HEK293T (cell line): ENCODE data around the gene ZNF579.

Source experiments
- CTCF ChIA-PET: fragments of 350-600 bp; formaldehyde crosslinking; extraction: SDS; loops from one replicate; lab custom pipeline; 2021; ENCODE audit warnings: antibody characterized with exemption, inconsistent platforms; lab: Yijun Ruan, JAX
- POLR2A ChIA-PET: fragments of 350-600 bp; formaldehyde crosslinking; extraction: SDS; loops from one replicate; lab custom pipeline; 2020; ENCODE audit warnings: antibody characterized with exemption, inconsistent platforms; lab: Yijun Ruan, JAX
- DNase-seq: peaks from one replicate; pipeline ENCODE4 v3.0.0; 2012; ENCODE audit warnings: mixed read lengths; ENCODE audit errors: extremely low spot score
- ARNT ChIP-seq: fragments of 450-650 bp; IDR thresholded peaks from 2 replicates; pipeline ENCODE4 v1.6.1; 2017; ENCODE audit warnings: mild to moderate bottlenecking
- BHLHE40 ChIP-seq: fragments of 450-650 bp; IDR thresholded peaks from 2 replicates; pipeline ENCODE4 v1.6.1; 2016; ENCODE audit warnings: mild to moderate bottlenecking, moderate library complexity, borderline replicate concordance
- CTBP1 ChIP-seq: fragments of 450-650 bp; IDR thresholded peaks from 2 replicates; pipeline ENCODE4 v1.6.1; 2016; ENCODE audit warnings: borderline replicate concordance
- ELF4 ChIP-seq: fragments of 450-650 bp; IDR thresholded peaks from 2 replicates; pipeline ENCODE4 v1.6.1; 2017; ENCODE audit warnings: antibody characterized with exemption
- FOXA1 ChIP-seq: fragments of 450-650 bp; IDR thresholded peaks from 2 replicates; pipeline ENCODE4 v1.6.1; 2016; ENCODE audit warnings: mild to moderate bottlenecking
- FOXK2 ChIP-seq: fragments of 450-650 bp; IDR thresholded peaks from 2 replicates; pipeline ENCODE4 v1.6.1; 2016; ENCODE audit warnings: mild to moderate bottlenecking
- FOXM1 ChIP-seq: fragments of 450-650 bp; IDR thresholded peaks from 2 replicates; pipeline ENCODE4 v1.6.1; 2017; ENCODE audit warnings: mild to moderate bottlenecking, borderline replicate concordance
- HDGF ChIP-seq: fragments of 450-650 bp; IDR thresholded peaks from 2 replicates; pipeline ENCODE4 v1.6.1; 2017; ENCODE audit warnings: antibody characterized with exemption, borderline replicate concordance
- L3MBTL2 ChIP-seq: fragments of 450-650 bp; conservative IDR thresholded peaks from 2 replicates; pipeline ENCODE4 v1.6.1; 2016; ENCODE audit warnings: mild to moderate bottlenecking
- LEF1 ChIP-seq: fragments of 450-650 bp; IDR thresholded peaks from 2 replicates; pipeline ENCODE4 v1.6.1; 2017; ENCODE audit warnings: mild to moderate bottlenecking, borderline replicate concordance
- NFRKB ChIP-seq: fragments of 450-650 bp; IDR thresholded peaks from 2 replicates; pipeline ENCODE4 v1.6.1; 2016; ENCODE audit warnings: mild to moderate bottlenecking, moderate library complexity
- SP1 ChIP-seq: fragments of 450-650 bp; IDR thresholded peaks from 2 replicates; pipeline ENCODE4 v1.6.1; 2017
- SUZ12 ChIP-seq: fragments of 450-650 bp; IDR thresholded peaks from 2 replicates; pipeline ENCODE4 v1.6.1; 2016; ENCODE audit warnings: mild to moderate bottlenecking
- TARDBP ChIP-seq: fragments of 450-650 bp; IDR thresholded peaks from 2 replicates; pipeline ENCODE4 v1.6.1; 2016
- ZNF384 ChIP-seq: fragments of 450-650 bp; IDR thresholded peaks from 2 replicates; pipeline ENCODE4 v1.6.1; 2016
- TF ChIP-seq, protein P1 (sequence below): fragments of 450-650 bp; IDR thresholded peaks from 2 replicates; pipeline ENCODE4 v1.6.1; 2016

Gene ZNF579

DNA sequence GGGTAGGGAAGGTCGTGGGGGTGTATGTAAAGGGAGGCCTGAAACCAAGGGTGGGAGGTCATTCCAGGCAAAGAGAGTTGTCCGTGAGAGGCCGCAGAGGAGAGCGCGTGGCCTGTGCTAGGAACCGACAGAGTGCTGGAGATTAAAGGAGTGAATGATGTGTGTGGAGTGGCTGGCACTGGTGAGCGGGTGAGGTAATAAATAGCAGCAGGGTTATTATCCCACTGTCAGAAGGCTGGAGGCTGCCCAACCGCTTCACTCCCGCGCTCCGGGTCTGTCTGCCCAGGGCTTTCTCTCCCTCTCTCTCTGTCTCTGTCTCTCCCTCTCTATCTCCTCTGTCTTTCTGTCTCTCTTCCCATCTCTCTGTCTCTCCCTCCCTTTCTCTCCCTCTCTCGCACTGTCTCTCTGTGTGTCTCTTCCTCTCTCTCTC lies 17.4 kb downstream of the ZNF579 start:
- ChIA-PET CTCF (no interaction called here), POLR2A (no interaction called here)
- DNase-seq = no peak
- TF ChIP-seq FOXM1 (no peak), ELF4 (no peak), NFRKB (no peak), L3MBTL2 (no peak), SP1 (no peak), FOXA1 (no peak), FOXK2 (no peak), BHLHE40 (no peak), ZNF384 (no peak), HDGF (no peak)
- TF ChIP-seq, protein P1, sequence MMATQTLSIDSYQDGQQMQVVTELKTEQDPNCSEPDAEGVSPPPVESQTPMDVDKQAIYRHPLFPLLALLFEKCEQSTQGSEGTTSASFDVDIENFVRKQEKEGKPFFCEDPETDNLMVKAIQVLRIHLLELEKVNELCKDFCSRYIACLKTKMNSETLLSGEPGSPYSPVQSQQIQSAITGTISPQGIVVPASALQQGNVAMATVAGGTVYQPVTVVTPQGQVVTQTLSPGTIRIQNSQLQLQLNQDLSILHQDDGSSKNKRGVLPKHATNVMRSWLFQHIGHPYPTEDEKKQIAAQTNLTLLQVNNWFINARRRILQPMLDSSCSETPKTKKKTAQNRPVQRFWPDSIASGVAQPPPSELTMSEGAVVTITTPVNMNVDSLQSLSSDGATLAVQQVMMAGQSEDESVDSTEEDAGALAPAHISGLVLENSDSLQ = no peak

DNA sequence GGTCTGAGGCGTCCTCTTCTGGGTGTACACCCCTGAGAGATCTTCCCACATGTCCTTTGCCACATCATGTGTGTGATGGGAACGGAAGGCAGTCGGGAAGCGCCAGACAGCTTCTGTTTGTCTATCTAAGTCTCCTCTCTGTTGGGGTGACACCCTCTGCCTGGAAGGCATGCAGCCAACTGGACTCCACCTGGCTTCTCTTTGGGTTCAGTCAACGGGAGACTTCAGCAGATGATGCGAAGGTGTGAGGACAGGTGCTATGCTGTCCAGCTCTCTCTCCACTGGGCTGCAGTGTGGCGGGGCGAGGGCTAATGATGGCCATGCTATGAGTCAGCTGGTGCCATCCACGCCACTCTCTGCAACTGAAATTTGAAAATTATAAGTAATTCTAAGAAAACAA lies 21.0 kb downstream of the ZNF579 start:
- ChIA-PET CTCF (no interaction called here), POLR2A (no interaction called here)
- TF ChIP-seq TARDBP (no peak), SUZ12 (no peak), FOXM1 (no peak)
- DNase-seq = no peak

DNA sequence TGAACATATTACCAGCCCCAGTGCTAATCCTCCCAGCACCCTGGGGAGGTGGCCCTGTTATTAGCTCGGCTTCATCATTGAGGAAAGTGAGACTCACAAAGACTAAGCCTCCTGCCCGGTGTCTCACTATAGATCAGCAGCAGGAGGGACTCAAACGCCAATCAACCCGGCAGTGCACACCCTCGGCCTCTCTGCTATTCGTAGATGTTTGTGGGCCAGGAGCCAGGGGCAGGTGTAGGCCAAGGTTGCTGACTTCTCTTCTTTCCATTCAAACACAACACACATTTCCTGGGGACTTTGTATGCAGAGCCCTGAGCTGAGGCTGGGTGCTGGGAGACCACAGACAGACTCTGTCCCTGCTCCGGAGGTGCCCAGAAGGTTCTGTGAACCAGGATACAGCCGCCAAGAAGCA lies 25.9 kb downstream of the ZNF579 start:
- POLR2A ChIA-PET = no interaction called here
- TF ChIP-seq FOXA1 = no peak
- TF ChIP-seq L3MBTL2 = no peak
- TF ChIP-seq SP1 = no peak
- TF ChIP-seq, protein P1 = no peak
- no peak for TF ChIP-seq HDGF
- TF ChIP-seq ZNF384 = no peak
- TF ChIP-seq TARDBP = no peak
- TF ChIP-seq ARNT = no peak
- no peak for TF ChIP-seq ELF4
- TF ChIP-seq LEF1 = no peak
- no peak for TF ChIP-seq SUZ12
- no peak for TF ChIP-seq CTBP1
- no peak for TF ChIP-seq FOXM1
- TF ChIP-seq FOXK2 = no peak
- TF ChIP-seq BHLHE40 = no peak
- CTCF ChIA-PET = no interaction called here
- DNase-seq = no peak

DNA sequence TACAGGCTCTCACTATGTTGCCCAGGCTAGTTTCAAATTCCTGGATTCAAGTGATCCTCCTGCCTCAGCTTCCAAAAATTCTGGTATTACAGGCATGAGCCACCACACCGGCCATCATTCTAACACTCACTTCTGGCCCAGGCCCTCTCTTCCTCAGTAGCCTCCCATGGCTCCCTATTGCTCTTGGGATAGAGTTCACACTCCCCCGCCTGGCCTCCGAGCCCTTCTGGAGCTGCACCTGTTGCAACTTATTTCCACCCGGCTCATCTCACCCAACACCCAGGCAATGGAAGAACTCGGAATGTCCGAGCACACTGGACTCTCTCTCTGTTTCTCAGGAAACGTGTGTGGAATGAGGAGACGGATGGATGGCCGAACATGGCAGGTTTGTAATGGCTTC lies 26.3 kb downstream of the ZNF579 start:
- POLR2A ChIA-PET = no interaction called here
- CTCF ChIA-PET = no interaction called here
- DNase-seq = no peak
- TF ChIP-seq L3MBTL2 = no peak
- TF ChIP-seq SUZ12 = no peak
- TF ChIP-seq LEF1 = no peak
- TF ChIP-seq TARDBP = no peak
- no peak for TF ChIP-seq ARNT
- no peak for TF ChIP-seq ZNF384
- TF ChIP-seq HDGF = no peak
- TF ChIP-seq SP1 = no peak
- TF ChIP-seq ELF4 = no peak
- no peak for TF ChIP-seq NFRKB
- TF ChIP-seq, protein P1 = no peak
- TF ChIP-seq FOXK2 = no peak
- no peak for TF ChIP-seq BHLHE40
- TF ChIP-seq CTBP1 = no peak
- TF ChIP-seq FOXA1 = no peak

DNA sequence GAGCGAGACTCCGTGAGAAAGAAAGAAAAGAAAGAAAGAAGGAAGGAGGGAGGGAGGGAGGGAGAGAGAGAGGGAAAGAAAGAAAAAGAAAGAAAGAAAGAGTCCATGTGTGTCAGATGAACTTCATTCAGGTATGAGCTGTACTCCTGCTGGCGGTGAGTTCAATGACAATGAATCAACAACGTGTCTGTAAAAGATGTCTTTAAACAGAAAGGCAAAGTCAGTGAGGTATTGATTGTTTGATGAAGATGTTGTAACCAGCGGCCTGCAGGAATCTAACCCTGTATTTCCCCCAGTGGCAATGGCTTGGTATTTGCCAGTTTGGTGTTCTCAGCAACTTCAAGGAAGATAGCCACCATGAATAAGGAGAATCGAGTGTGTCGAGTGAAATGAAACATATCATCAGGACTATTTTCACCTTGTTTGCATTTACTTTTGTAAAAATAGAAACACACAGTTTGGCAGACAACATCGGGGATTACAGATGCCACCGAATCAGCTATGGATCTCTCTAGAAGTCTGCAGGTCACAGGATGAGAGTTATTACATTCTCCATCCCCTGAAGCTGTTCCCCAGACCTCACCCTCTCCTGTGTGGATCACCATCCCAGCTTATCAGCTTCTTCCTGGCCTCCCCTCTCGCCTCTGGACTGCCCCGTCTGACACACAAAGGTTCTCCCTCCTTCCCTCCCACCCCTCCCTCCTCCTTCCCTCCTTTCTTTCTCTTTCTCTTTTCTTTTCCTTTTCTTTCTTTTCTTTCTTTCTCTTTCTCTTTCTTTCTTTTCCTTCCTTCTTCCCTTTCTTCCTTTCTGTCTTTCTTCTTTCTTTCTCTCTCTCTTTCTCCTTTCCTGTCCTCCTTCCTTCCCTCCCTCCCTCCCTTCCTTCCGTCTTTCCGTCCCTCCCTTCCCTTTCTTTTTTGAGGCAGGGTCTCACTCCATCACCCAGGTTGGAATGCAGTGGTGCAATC lies 27.1 kb downstream of the ZNF579 start:
- no peak for DNase-seq
- ChIA-PET POLR2A (no interaction called here), CTCF (no interaction called here)
- TF ChIP-seq LEF1 (no peak), ELF4 (no peak), SUZ12 (no peak), CTBP1 (no peak), ARNT (no peak), ZNF384 (no peak), L3MBTL2 (no peak), HDGF (no peak), FOXM1 (no peak), NFRKB (no peak), TARDBP (no peak), FOXK2 (no peak), SP1 (no peak), FOXA1 (no peak), BHLHE40 (no peak)
- TF ChIP-seq, protein P1 = no peak
